H9 (cell line): ENCODE data around the gene FBXL12. TPM values are rescaled to one million over a fixed set of nuclear protein-coding genes. Genes with fewer than 3 reads are reported as not detected.

Source experiments
- DNase-seq: peaks from one replicate; pipeline ENCODE4 v3.0.0-alpha.2; 2017
- H2AFZ ChIP-seq: one replicate; pipeline ENCODE4 v1.6.1; 2013; ENCODE audit warnings: mild to moderate bottlenecking, low read length, control low read depth, moderate library complexity
- H2AK5ac ChIP-seq: 2 replicates; pipeline ENCODE4 v1.6.1; 2013; ENCODE audit warnings: low read length, control low read depth, mixed read lengths; ENCODE audit not compliant: insufficient read length
- H2BK120ac ChIP-seq: one replicate; pipeline ENCODE4 v1.6.1; 2013; ENCODE audit warnings: low read depth, mild to moderate bottlenecking, low read length, control low read depth, inconsistent platforms; ENCODE audit not compliant: poor library complexity, severe bottlenecking
- H2BK12ac ChIP-seq: 2 replicates; pipeline ENCODE4 v1.6.1; 2013; ENCODE audit warnings: low read length, control low read depth, mixed read lengths, low read depth; ENCODE audit not compliant: insufficient read length
- H2BK15ac ChIP-seq: 2 replicates; pipeline ENCODE4 v1.6.1; 2013; ENCODE audit warnings: low read depth, low read length, control low read depth
- H2BK20ac ChIP-seq: one replicate; pipeline ENCODE4 v1.6.1; 2013; ENCODE audit warnings: low read depth, mild to moderate bottlenecking, low read length, control low read depth, inconsistent platforms; ENCODE audit not compliant: poor library complexity, severe bottlenecking
- H2BK5ac ChIP-seq: 2 replicates; pipeline ENCODE4 v1.6.1; 2013; ENCODE audit warnings: low read length, control low read depth, mixed read lengths; ENCODE audit not compliant: insufficient read length
- H3K14ac ChIP-seq: 2 replicates; pipeline ENCODE4 v1.6.1; 2013; ENCODE audit warnings: low read length, control low read depth; ENCODE audit not compliant: insufficient read depth
- H3K18ac ChIP-seq: 2 replicates; pipeline ENCODE4 v1.6.1; 2013; ENCODE audit warnings: low read depth, mild to moderate bottlenecking, mixed read lengths, low read length, control low read depth; ENCODE audit not compliant: insufficient read length
- H3K23ac ChIP-seq: 2 replicates; pipeline ENCODE4 v1.6.1; 2013; ENCODE audit warnings: low read length, control low read depth, mixed read lengths, low read depth; ENCODE audit not compliant: insufficient read length
- H3K23me2 ChIP-seq: 2 replicates; pipeline ENCODE4 v1.6.1; 2013; ENCODE audit warnings: low read depth, mild to moderate bottlenecking, mixed read lengths, low read length, control low read depth; ENCODE audit not compliant: insufficient read length, poor library complexity, severe bottlenecking
- H3K27ac ChIP-seq: 2 replicates; pipeline ENCODE4 v1.5.1; 2013; ENCODE audit warnings: low read length, control low read depth, mixed read lengths, low read depth; ENCODE audit not compliant: insufficient read length
- H3K27me3 ChIP-seq: 2 replicates; pipeline ENCODE4 v1.6.1; 2013; ENCODE audit warnings: low read length, control low read depth, inconsistent platforms; ENCODE audit not compliant: insufficient read depth
- H3K4ac ChIP-seq: 2 replicates; pipeline ENCODE4 v1.6.1; 2013; ENCODE audit warnings: low read depth, mild to moderate bottlenecking, control low read depth, inconsistent platforms, low read length, moderate library complexity
- H3K4me1 ChIP-seq: 2 replicates; pipeline ENCODE4 v1.6.1; 2013; ENCODE audit warnings: low read length, control low read depth, inconsistent platforms; ENCODE audit not compliant: insufficient read depth
- H3K4me2 ChIP-seq: 2 replicates; pipeline ENCODE4 v1.6.1; 2013; ENCODE audit warnings: low read length, control low read depth, mixed read lengths; ENCODE audit not compliant: insufficient read length, insufficient read depth
- H3K56ac ChIP-seq: 2 replicates; pipeline ENCODE4 v1.6.1; 2013; ENCODE audit warnings: low read depth, mild to moderate bottlenecking, mixed read lengths, low read length, control low read depth; ENCODE audit not compliant: insufficient read length
- H3K79me1 ChIP-seq: 2 replicates; pipeline ENCODE4 v1.6.1; 2013; ENCODE audit warnings: low read depth, mild to moderate bottlenecking, moderate library complexity, low read length, control low read depth, inconsistent platforms; ENCODE audit not compliant: insufficient read depth, poor library complexity, severe bottlenecking
- H3K79me2 ChIP-seq: 2 replicates; pipeline ENCODE4 v1.6.1; 2013; ENCODE audit warnings: low read length, control low read depth, inconsistent platforms; ENCODE audit not compliant: insufficient read depth
- H3K9ac ChIP-seq: 2 replicates; pipeline ENCODE4 v1.6.1; 2013; ENCODE audit warnings: low read length, control low read depth, mixed read lengths; ENCODE audit not compliant: insufficient read length; ENCODE audit errors: extremely low read depth
- H3K9me3 ChIP-seq: one replicate; pipeline ENCODE4 v1.6.1; 2013; ENCODE audit warnings: low read depth, low read length, inconsistent platforms; ENCODE audit not compliant: control insufficient read depth
- H3T11ph ChIP-seq: one replicate; pipeline ENCODE4 v1.6.1; 2013; ENCODE audit warnings: mild to moderate bottlenecking, low read length, control low read depth, inconsistent platforms
- H4K20me1 ChIP-seq: one replicate; pipeline ENCODE4 v1.6.1; 2013; ENCODE audit not compliant: control insufficient read depth, insufficient read length, insufficient read depth
- H4K5ac ChIP-seq: 2 replicates; pipeline ENCODE4 v1.6.1; 2013; ENCODE audit warnings: low read depth, mild to moderate bottlenecking, mixed read lengths, low read length, control low read depth; ENCODE audit not compliant: insufficient read length
- H4K8ac ChIP-seq: replicated peaks from 2 replicates; pipeline ENCODE4 v1.6.1; 2013; ENCODE audit warnings: low read length, control low read depth, mixed read lengths, low read depth; ENCODE audit not compliant: insufficient read length
- H4K91ac ChIP-seq: 2 replicates; pipeline ENCODE4 v1.6.1; 2013; ENCODE audit warnings: low read depth, mild to moderate bottlenecking, moderate library complexity, mixed read lengths, low read length, control low read depth; ENCODE audit not compliant: insufficient read length
- H3K27ac Mint-ChIP-seq, 3 experiments: 2 replicates in 2 of 3; 3 replicates in 1 of 3; pipeline ENCODE4 v1.8.0; 2020 to 2021; ENCODE audit warnings: mixed read lengths in 3 of 3, mild to moderate bottlenecking in 1 of 3, moderate library complexity in 1 of 3
- H3K27me3 Mint-ChIP-seq: 2 replicates; pipeline ENCODE4 v1.8.0; 2021; ENCODE audit warnings: low read depth, mild to moderate bottlenecking, moderate library complexity, mixed read lengths
- H3K36me3 Mint-ChIP-seq, 3 experiments: 2 replicates in 2 of 3; 3 replicates in 1 of 3; pipeline ENCODE4 v1.8.0; 2020 to 2021; ENCODE audit warnings: low read depth in 3 of 3, mixed read lengths in 3 of 3; ENCODE audit not compliant: insufficient read depth in 1 of 3
- H3K4me1 Mint-ChIP-seq, 2 experiments: 2 replicates each; pipeline ENCODE4 v1.8.0; 2020; ENCODE audit warnings: mixed read lengths in 2 of 2
- H3K4me3 Mint-ChIP-seq, 2 experiments: 2 replicates in 1 of 2; 3 replicates in 1 of 2; pipeline ENCODE4 v1.8.0; 2020 to 2021; ENCODE audit warnings: mild to moderate bottlenecking in 2 of 2, mixed read lengths in 2 of 2, moderate library complexity in 1 of 2
- H3K9me3 Mint-ChIP-seq, 2 experiments: 2 replicates in 1 of 2; 3 replicates in 1 of 2; pipeline ENCODE4 v1.8.0; 2020; ENCODE audit warnings: mild to moderate bottlenecking in 2 of 2, mixed read lengths in 2 of 2, moderate library complexity in 1 of 2
- WGBS: extraction: QIAGEN DNeasy Blood & Tissue Kit; methylation state at CpG from one replicate; pipeline ENCODE4 v1.1.7; 2013; ENCODE audit warnings: missing lambda C conversion rate, low lambda C conversion rate, mixed read lengths; ENCODE audit not compliant: insufficient read length; ENCODE audit errors: extremely low coverage; 5-methylcytosine and 5-hydroxymethylcytosine counted together
- total RNA-seq: library from RNA; stranded (reverse); gene quantifications from 2 replicates; pipeline ENCODE4 v1.2.1, GENCODE V29; 2021
- TF ChIP-seq, protein P1 (sequence below): fragments of 200-600 bp; sonication (generic); conservative IDR thresholded peaks from 3 replicates; pipeline ENCODE4 v1.8.0; 2021; ENCODE audit warnings: antibody characterized with exemption, mild to moderate bottlenecking

Gene FBXL12
- total RNA-seq, 1 experiment from 2014 or later = 31.8 TPM

- H3K9me3 ChIP-seq = no peaks in the 10 kb centered on the region
- no peaks in the 10 kb centered on the region for H4K20me1 ChIP-seq
- H3T11ph ChIP-seq = no peak overlapping the region
- no peak overlapping the region for H2BK20ac ChIP-seq
- no peak for DNase-seq
- H3K79me2 ChIP-seq = no peaks in the 10 kb centered on the region; the same call in 1 of the 2 replicates
- no peak overlapping the region; a peak in 1 of 5 replicates for H3K4me3 Mint-ChIP-seq
- H2AFZ ChIP-seq = no peak overlapping the region
- H2BK15ac ChIP-seq = no peak overlapping the region
- no peak overlapping the region for H3K18ac ChIP-seq
- no peak overlapping the region for H3K23ac ChIP-seq
- peaks cover 2% of the 10 kb centered on the region in 2 experiments; a peak in 2 of 5 replicates for H3K9me3 Mint-ChIP-seq
- H2BK120ac ChIP-seq = no peak overlapping the region
- H3K79me1 ChIP-seq = peaks cover 3% of the 10 kb centered on the region
- TF ChIP-seq, protein P1, sequence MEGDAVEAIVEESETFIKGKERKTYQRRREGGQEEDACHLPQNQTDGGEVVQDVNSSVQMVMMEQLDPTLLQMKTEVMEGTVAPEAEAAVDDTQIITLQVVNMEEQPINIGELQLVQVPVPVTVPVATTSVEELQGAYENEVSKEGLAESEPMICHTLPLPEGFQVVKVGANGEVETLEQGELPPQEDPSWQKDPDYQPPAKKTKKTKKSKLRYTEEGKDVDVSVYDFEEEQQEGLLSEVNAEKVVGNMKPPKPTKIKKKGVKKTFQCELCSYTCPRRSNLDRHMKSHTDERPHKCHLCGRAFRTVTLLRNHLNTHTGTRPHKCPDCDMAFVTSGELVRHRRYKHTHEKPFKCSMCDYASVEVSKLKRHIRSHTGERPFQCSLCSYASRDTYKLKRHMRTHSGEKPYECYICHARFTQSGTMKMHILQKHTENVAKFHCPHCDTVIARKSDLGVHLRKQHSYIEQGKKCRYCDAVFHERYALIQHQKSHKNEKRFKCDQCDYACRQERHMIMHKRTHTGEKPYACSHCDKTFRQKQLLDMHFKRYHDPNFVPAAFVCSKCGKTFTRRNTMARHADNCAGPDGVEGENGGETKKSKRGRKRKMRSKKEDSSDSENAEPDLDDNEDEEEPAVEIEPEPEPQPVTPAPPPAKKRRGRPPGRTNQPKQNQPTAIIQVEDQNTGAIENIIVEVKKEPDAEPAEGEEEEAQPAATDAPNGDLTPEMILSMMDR = no peak
- no peak overlapping the region for H2BK12ac ChIP-seq
- H4K5ac ChIP-seq = no peak overlapping the region
- no peak overlapping the region for H3K27ac Mint-ChIP-seq
- no peaks in the 10 kb centered on the region for H3K27me3 ChIP-seq
- H3K27ac ChIP-seq = no peak overlapping the region
- H4K91ac ChIP-seq = no peak overlapping the region
- no peaks in the 10 kb centered on the region for H3K27me3 Mint-ChIP-seq
- WGBS = no CpG with 5 or more reads among the region's 11 CpGs
- H3K4me1 Mint-ChIP-seq = no peaks in the 10 kb centered on the region
- no peaks in the 10 kb centered on the region for H3K23me2 ChIP-seq
- no peak overlapping the region for H2BK5ac ChIP-seq
- H3K36me3 Mint-ChIP-seq = peaks cover 16 to 42% (median 29%) of the 10 kb centered on the region in 3 experiments
- no peak overlapping the region for H4K8ac ChIP-seq
- H2AK5ac ChIP-seq = no peak overlapping the region
- H3K4me1 ChIP-seq = no peaks in the 10 kb centered on the region
- no peak overlapping the region for H3K4ac ChIP-seq
- no peak overlapping the region for H3K14ac ChIP-seq
- no peak overlapping the region for H3K4me2 ChIP-seq
- no peak overlapping the region for H3K9ac ChIP-seq
- H3K56ac ChIP-seq = no peak overlapping the region
These were observed 9.7 kb downstream of the FBXL12 start for GRCh38 chr19:9808855-9809824.
